Measurements from ENCODE around the gene ANKRD23.

DNA sequence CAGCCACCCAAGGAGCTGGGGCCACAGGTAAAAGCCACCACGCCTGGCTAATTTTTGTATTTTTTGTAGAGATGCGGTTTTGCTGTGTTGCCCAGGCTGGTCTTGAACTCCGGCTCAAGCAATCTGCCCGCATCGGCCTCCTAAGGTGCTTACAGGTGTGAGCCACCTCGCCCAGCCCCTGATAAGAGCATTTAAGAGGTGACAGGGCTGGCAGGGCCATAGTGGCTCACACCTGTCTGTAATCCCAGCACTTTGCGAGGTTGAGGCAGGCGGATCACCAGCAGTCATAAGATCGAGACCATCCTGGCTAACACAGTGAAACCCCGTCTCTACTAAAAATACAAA, 36.7 kb downstream of the ANKRD23 start:
- TF ChIP-seq, protein P1, sequence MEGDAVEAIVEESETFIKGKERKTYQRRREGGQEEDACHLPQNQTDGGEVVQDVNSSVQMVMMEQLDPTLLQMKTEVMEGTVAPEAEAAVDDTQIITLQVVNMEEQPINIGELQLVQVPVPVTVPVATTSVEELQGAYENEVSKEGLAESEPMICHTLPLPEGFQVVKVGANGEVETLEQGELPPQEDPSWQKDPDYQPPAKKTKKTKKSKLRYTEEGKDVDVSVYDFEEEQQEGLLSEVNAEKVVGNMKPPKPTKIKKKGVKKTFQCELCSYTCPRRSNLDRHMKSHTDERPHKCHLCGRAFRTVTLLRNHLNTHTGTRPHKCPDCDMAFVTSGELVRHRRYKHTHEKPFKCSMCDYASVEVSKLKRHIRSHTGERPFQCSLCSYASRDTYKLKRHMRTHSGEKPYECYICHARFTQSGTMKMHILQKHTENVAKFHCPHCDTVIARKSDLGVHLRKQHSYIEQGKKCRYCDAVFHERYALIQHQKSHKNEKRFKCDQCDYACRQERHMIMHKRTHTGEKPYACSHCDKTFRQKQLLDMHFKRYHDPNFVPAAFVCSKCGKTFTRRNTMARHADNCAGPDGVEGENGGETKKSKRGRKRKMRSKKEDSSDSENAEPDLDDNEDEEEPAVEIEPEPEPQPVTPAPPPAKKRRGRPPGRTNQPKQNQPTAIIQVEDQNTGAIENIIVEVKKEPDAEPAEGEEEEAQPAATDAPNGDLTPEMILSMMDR (IDR thresholded peaks at IDR 0.05): no peak
- TF ChIP-seq EP300 (IDR thresholded peaks at IDR 0.05): no peak
- TF ChIP-seq POLR2AphosphoS5 (IDR thresholded peaks at IDR 0.05): no peak
